GM20431 (cell line): Measurements from ENCODE around the gene DHRSX.
"Not testable (repeated sequence)": the region's sequence is repeated elsewhere in the genome, so short reads cannot be mapped to it uniquely, and the experiment has no call there.

Experiments
- in situ Hi-C: fragments of 300-500 bp; cut with MseI, MboI; formaldehyde crosslinking; loops from one replicate; pipeline ENCODE4 v1.15.0; 2020; ENCODE audit warnings: low sequenced_read_pairs; ENCODE audit not compliant: unreplicated experiment

DHRSX gene

GRCh38 chrX:2286731-2287130, 214.0 kb downstream of the DHRSX start:
- in situ Hi-C loops: no loop called here

GRCh38 chrX:2284601-2285000, 216.2 kb downstream of the DHRSX start:
- in situ Hi-C loops: no loop called here

GRCh38 chrX:2284133-2284532, 216.6 kb downstream of the DHRSX start:
- in situ Hi-C loops: no loop called here

- in situ Hi-C loops: no loop called here
Measured at GRCh38 chrX:2283111-2283859, 217.5 kb downstream of the DHRSX start.

GRCh38 chrX:2282490-2283090, 218.2 kb downstream of the DHRSX start:
- in situ Hi-C loops: no loop called here

- in situ Hi-C loops: no loop called here
Measured at GRCh38 chrX:2272337-2272736, 228.4 kb downstream of the DHRSX start.

- in situ Hi-C loops: not testable (repeated sequence)
Measured at GRCh38 chrX:2271595-2271994, 229.2 kb downstream of the DHRSX start.

- in situ Hi-C loops: not testable (repeated sequence)
Measured at GRCh38 chrX:2270783-2271182, 230.0 kb downstream of the DHRSX start.

GRCh38 chrX:2267890-2268289, 232.9 kb downstream of the DHRSX start:
- in situ Hi-C loops: no loop called here

- in situ Hi-C loops: no loop called here
Measured at GRCh38 chrX:2266445-2267349, 234.1 kb downstream of the DHRSX start.

- in situ Hi-C loops: not testable (repeated sequence)
Measured at GRCh38 chrX:2265658-2266444, 234.9 kb downstream of the DHRSX start.

GRCh38 chrX:2264179-2265030, 236.4 kb downstream of the DHRSX start:
- in situ Hi-C loops: no loop called here

GRCh38 chrX:2263203-2263602, 237.6 kb downstream of the DHRSX start:
- in situ Hi-C loops: no loop called here

GRCh38 chrX:2262668-2263055, 238.1 kb downstream of the DHRSX start:
- in situ Hi-C loops: no loop called here

- in situ Hi-C loops: no loop called here
Measured at GRCh38 chrX:2261831-2262667, 238.7 kb downstream of the DHRSX start.

- in situ Hi-C loops: no loop called here
Measured at GRCh38 chrX:2252331-2253065, 248.3 kb downstream of the DHRSX start.

GRCh38 chrX:2251211-2251610, 249.6 kb downstream of the DHRSX start:
- in situ Hi-C loops: no loop called here
